GM19463 (cell line): ENCODE results near the gene DHRS9.
"Not testable (repeated sequence)": the region's sequence is repeated elsewhere in the genome, so short reads cannot be mapped to it uniquely, and the experiment has no call there.

Experiments
- ATAC-seq: cut with Tn5 transposase; IDR thresholded peaks from one replicate; pipeline ENCODE4 v1.9.1; 2021; ENCODE audit warnings: mild to moderate bottlenecking, moderate library complexity; ENCODE audit not compliant: unreplicated experiment

The DHRS9 gene

GRCh38 chr2:169131587-169132512, 62.5 kb downstream of the DHRS9 start:
- peak; percentile 77 for ATAC-seq

- ATAC-seq: not testable (repeated sequence)
Measured at GRCh38 chr2:169134272-169134671, 64.9 kb downstream of the DHRS9 start.

- ATAC-seq: not testable (repeated sequence)
Measured at GRCh38 chr2:169136428-169136827, 67.1 kb downstream of the DHRS9 start.

- no peak for ATAC-seq
Measured at GRCh38 chr2:169136885-169137534, 67.6 kb downstream of the DHRS9 start.

GRCh38 chr2:169137924-169138323, 68.6 kb downstream of the DHRS9 start:
- no peak for ATAC-seq

GRCh38 chr2:169139145-169139544, 69.8 kb downstream of the DHRS9 start:
- no peak for ATAC-seq

DNA sequence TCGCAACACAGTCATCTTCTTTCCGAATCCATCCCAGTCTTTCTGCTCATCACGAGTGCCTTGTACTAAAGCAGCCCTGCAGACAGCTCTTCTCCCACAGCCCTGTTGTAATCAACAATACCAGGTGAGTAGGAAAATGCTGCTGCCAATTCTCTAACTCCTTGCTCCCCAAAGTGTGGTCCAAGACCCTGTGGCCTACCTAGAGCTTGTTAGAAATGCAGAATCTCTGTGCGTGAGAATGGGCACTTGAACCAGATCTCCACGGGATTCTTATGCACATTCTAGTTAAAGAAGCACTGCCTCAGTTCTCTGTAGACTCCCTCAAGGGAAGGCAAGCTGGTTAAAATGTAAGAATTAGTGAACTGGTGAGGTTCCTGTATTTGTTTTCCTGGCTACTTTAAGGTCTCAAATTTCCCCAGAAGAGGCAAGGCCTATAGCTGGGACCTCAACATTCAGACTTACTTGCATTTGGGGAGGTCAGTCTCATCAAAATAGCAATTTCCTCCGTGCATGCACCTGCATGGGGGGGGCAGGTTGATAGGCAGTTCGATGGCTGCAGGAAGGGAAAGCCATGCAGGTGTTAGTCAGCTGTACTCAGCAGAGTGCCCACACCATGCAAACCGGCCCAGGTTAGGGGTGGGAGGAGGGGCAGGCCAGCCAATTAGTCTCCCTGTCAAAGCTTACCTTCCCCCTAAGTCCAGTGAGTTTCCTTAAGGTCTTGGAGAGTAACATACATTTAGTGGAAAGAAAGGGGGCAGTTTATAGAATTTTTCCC, 70.8 kb downstream of the DHRS9 start:
- no peak for ATAC-seq

- peak; percentile 68 for ATAC-seq
Measured at GRCh38 chr2:169141713-169142352, 72.5 kb downstream of the DHRS9 start.

DNA sequence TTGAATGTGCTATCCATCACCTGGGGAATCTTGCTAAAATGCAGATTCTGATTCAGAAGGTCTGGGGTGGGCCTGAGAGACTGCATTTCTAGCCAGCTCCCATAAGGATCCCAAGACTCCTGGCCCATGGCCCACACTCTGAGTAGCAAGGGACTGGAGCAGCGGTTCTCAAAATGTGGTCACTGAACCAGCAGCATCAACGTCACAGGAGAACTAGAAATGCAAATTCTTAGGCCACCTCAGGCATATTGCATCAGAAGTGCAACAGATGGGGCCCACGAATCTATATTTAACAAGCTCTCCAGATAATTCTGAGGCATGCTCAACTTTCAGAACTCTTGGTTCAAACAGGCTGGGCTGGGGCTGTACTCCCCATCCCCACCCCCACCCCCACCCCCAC, 74.6 kb downstream of the DHRS9 start:
- ATAC-seq: no peak
